ENCODE results near the gene ZNF93. TPM values are rescaled to one million over a fixed set of nuclear protein-coding genes. Genes with fewer than 3 reads are reported as not detected.
"Not testable (repeated sequence)": the region's sequence is repeated elsewhere in the genome, so short reads cannot be mapped to it uniquely, and the experiment has no call there.

The ZNF93 gene
- total RNA-seq, 2 experiments from 2014 or later: 21.7 to 22.3 TPM

GRCh38 chr19:19884583-19884982 lies 16.2 kb upstream of the ZNF93 start:
- no peaks in the 10 kb centered on the region for H3K27me3 Mint-ChIP-seq
- H3K9me3 Mint-ChIP-seq (ENCODE audit: low read depth): peaks cover 18% of the 10 kb centered on the region
- ChIA-PET CTCF (no interaction called here), POLR2A (no interaction called here)
- H3K36me3 Mint-ChIP-seq (ENCODE audit: low read depth): peaks cover 74% of the 10 kb centered on the region
- intact Hi-C loops (cut with DNase I, micrococcal nuclease): no loop called here
- DNase-seq (no peak), ATAC-seq (no peak)
- H3K4me1 Mint-ChIP-seq: no peaks in the 10 kb centered on the region
- H3K27ac Mint-ChIP-seq: no peak overlapping the region
- H3K4me3 Mint-ChIP-seq: no peak overlapping the region

- DNase-seq, H3K27ac Mint-ChIP-seq, H3K4me1 Mint-ChIP-seq, ATAC-seq, CTCF ChIA-PET, H3K27me3 Mint-ChIP-seq, POLR2A ChIA-PET, H3K4me3 Mint-ChIP-seq: not testable (repeated sequence)
- H3K36me3 Mint-ChIP-seq (ENCODE audit: low read depth): peaks cover 59% of the 10 kb centered on the region
- intact Hi-C loops (cut with DNase I, micrococcal nuclease): loop anchor here in 1 of 2 experiments (5.0 kb wide), 1 partner anchor 180 kb away; no protein-coding TSS in a partner anchor
- H3K9me3 Mint-ChIP-seq (ENCODE audit: low read depth): peaks cover 44% of the 10 kb centered on the region
Measured at GRCh38 chr19:19892055-19892941, 8.4 kb upstream of the ZNF93 start.

GRCh38 chr19:19900139-19900728 lies 512 bp upstream of the ZNF93 start:
- Mint-ChIP-seq H3K27ac (peak overlapping the region; percentile 97), H3K27me3 (no peaks in the 10 kb centered on the region), H3K9me3 (ENCODE audit: low read depth) (peaks cover 36% of the 10 kb centered on the region), H3K36me3 (ENCODE audit: low read depth) (peaks cover 42% of the 10 kb centered on the region), H3K4me3 (peak overlapping the region; percentile 99), H3K4me1 (peaks cover 34% of the 10 kb centered on the region)
- ChIA-PET POLR2A (interaction anchor here (0.5 to 3.7 kb wide), 9 partner anchors 17 to 231 kb away, joined by 3 to 21 read pairs (median 5); partner anchors contain the start of genes ZNF101, ZNF253 and ZNF506), CTCF (interaction anchor here (0.9 to 1.3 kb wide), 2 partner anchors 30 to 182 kb away, joined by 3 to 4 read pairs; no protein-coding TSS in a partner anchor)
- intact Hi-C loops (cut with DNase I, micrococcal nuclease): loop anchor here (1.0 to 2.0 kb wide), 9 partner anchors 27 to 309 kb away; partner anchors contain the start of genes ZNF101 (in 1 of the 2), ZNF14 (in 1 of the 2), ZNF486 (in 1 of the 2) and ZNF506 (in 1 of the 2)
- DNase-seq (peak; percentile 17), ATAC-seq (peak; percentile 14)

DNA sequence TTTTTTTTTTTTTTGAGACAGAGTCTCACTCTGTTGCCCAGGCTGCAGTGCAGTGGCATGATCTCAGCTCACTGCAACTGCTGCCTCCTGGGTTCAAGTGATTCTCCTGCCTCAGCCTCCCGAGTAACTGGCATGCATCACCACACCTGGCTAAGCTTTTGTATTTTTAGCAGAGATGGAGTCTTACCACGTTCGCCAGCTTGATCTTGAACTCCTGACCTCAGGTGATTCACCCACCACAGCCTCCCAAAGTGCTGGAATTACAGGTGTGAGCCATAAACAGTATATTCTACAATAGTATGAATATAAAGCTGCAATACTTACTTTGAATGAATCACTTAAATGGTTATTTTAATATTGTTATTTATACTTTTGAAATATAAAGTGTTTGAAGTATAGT lies 6.8 kb downstream of the ZNF93 start:
- H3K27me3 Mint-ChIP-seq; H3K9me3 Mint-ChIP-seq (ENCODE audit: low read depth); CTCF ChIA-PET; H3K4me3 Mint-ChIP-seq; intact Hi-C loops (cut with DNase I, micrococcal nuclease); H3K27ac Mint-ChIP-seq; ATAC-seq; POLR2A ChIA-PET: not testable (repeated sequence)
- Mint-ChIP-seq H3K4me1 (peaks cover 41% of the 10 kb centered on the region), H3K36me3 (ENCODE audit: low read depth) (peaks cover 49% of the 10 kb centered on the region)
- peak; percentile 18 for DNase-seq

DNA sequence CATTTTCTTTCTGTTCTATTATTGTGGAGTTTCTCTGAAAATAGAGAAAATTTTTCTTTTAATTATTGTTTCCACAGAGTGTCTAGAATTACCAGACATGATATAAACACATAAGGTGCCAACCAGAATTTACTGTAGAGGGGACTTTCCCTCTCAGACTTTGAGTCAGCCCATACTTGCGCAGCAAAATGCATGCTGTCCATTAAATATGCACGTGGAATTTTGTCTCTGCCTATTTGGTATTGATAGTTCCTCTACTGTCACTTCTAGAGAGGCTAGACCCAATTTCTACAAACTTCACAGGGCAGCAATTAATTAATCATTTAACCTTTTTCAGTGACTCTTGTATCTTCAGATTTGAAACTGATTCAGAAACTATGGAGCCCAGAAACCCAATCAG lies 8.9 kb downstream of the ZNF93 start:
- H3K9me3 Mint-ChIP-seq (ENCODE audit: low read depth): no peaks in the 10 kb centered on the region
- no peak overlapping the region for H3K27ac Mint-ChIP-seq
- H3K36me3 Mint-ChIP-seq (ENCODE audit: low read depth): peaks cover 43% of the 10 kb centered on the region
- intact Hi-C loops (cut with DNase I, micrococcal nuclease): no loop called here
- no peak for ATAC-seq
- H3K4me3 Mint-ChIP-seq: no peak overlapping the region
- CTCF ChIA-PET: no interaction called here
- peaks cover 30% of the 10 kb centered on the region for H3K4me1 Mint-ChIP-seq
- POLR2A ChIA-PET: no interaction called here
- no peak for DNase-seq
- no peaks in the 10 kb centered on the region for H3K27me3 Mint-ChIP-seq

DNA sequence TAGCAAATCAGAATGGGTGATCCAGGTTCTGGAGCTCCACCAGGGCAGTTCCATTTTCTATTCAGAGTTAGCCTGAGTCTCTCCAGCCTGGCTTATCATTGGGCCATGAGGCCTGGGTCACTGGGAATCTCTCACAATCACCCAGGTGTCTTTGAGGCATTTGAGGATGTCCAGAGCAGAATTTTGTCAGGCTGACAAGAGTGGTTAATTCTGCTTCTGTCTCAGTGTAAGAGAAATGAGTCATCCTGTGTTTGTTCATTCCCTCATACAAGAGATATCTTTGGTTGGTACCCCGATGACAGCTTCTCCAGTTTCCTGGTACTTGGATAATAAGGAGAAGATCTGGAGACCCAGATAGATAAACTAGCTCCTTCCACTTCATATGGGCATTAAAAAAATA lies 10.4 kb downstream of the ZNF93 start:
- DNase-seq (no peak), ATAC-seq (no peak)
- Mint-ChIP-seq H3K9me3 (ENCODE audit: low read depth) (no peaks in the 10 kb centered on the region), H3K27ac (no peak overlapping the region), H3K27me3 (no peaks in the 10 kb centered on the region), H3K4me3 (no peak overlapping the region), H3K36me3 (ENCODE audit: low read depth) (peaks cover 37% of the 10 kb centered on the region), H3K4me1 (peaks cover 17% of the 10 kb centered on the region)
- intact Hi-C loops (cut with DNase I, micrococcal nuclease): no loop called here
- POLR2A ChIA-PET: no interaction called here
- CTCF ChIA-PET: no interaction called here

GRCh38 chr19:19914596-19914995 lies 13.8 kb downstream of the ZNF93 start:
- ChIA-PET POLR2A (interaction anchor here (0.6 kb wide), 1 partner anchor 14 kb away, joined by 3 read pairs; no protein-coding TSS in a partner anchor), CTCF (interaction anchor here (0.6 kb wide), 1 partner anchor 14 kb away, joined by 3 read pairs; no protein-coding TSS in a partner anchor)
- Mint-ChIP-seq H3K36me3 (ENCODE audit: low read depth) (peaks cover 50% of the 10 kb centered on the region), H3K9me3 (ENCODE audit: low read depth) (peaks cover 2% of the 10 kb centered on the region), H3K4me1 (peaks cover 11% of the 10 kb centered on the region), H3K4me3 (no peak overlapping the region), H3K27me3 (no peaks in the 10 kb centered on the region), H3K27ac (no peak overlapping the region)
- intact Hi-C loops (cut with DNase I, micrococcal nuclease): no loop called here
- ATAC-seq: no peak
- no peak for DNase-seq

- Mint-ChIP-seq H3K36me3 (ENCODE audit: low read depth) (peaks cover 67% of the 10 kb centered on the region), H3K9me3 (ENCODE audit: low read depth) (peaks cover 36% of the 10 kb centered on the region)
- H3K4me1 Mint-ChIP-seq, H3K27me3 Mint-ChIP-seq, POLR2A ChIA-PET, H3K4me3 Mint-ChIP-seq, ATAC-seq, H3K27ac Mint-ChIP-seq: not testable (repeated sequence)
- CTCF ChIA-PET: interaction anchor here (0.8 to 2.0 kb wide), 3 partner anchors 29 to 553 kb away, joined by 3 to 4 read pairs (median 3); partner anchors contain the start of gene ZNF93
- intact Hi-C loops (cut with DNase I, micrococcal nuclease): loop anchor here in 1 of 2 experiments (5.0 kb wide), 1 partner anchor 93 kb away; no protein-coding TSS in a partner anchor
- DNase-seq: peak; percentile 64
Measured at GRCh38 chr19:19930417-19930816, 29.7 kb downstream of the ZNF93 start.

GRCh38 chr19:19933432-19934314 lies 32.9 kb downstream of the ZNF93 start:
- H3K9me3 Mint-ChIP-seq (ENCODE audit: low read depth): peaks cover 42% of the 10 kb centered on the region
- DNase-seq, H3K27ac Mint-ChIP-seq, POLR2A ChIA-PET, H3K27me3 Mint-ChIP-seq, H3K4me3 Mint-ChIP-seq, ATAC-seq, H3K4me1 Mint-ChIP-seq: not testable (repeated sequence)
- CTCF ChIA-PET: interaction anchor here (0.6 kb wide), 1 partner anchor 247 kb away, joined by 4 read pairs; no protein-coding TSS in a partner anchor
- intact Hi-C loops (cut with DNase I, micrococcal nuclease): loop anchor here in 1 of 2 experiments (5.0 kb wide), 1 partner anchor 96 kb away; no protein-coding TSS in a partner anchor
- peaks cover 46% of the 10 kb centered on the region for H3K36me3 Mint-ChIP-seq (ENCODE audit: low read depth)

DNA sequence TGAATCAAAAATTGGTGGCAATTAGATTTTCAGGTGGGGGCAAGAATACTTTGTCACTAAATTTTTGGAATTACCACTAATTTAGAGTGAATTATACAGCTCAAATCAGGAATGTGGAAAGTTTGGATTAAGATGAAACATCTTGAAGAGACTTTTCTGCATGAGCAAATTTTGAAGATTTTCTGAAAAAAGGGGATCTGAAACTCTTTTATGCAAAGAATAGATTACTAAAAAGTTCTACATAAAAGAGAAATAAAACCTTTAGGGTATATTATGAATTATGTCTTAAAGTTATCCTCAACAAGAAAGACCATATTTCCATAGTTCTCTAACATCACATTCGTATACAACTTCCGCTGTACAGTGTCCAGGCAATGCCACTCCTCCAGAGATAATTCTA lies 36.7 kb downstream of the ZNF93 start:
- DNase-seq: no peak
- intact Hi-C loops (cut with DNase I, micrococcal nuclease): no loop called here
- ATAC-seq: no peak
- POLR2A ChIA-PET: no interaction called here
- CTCF ChIA-PET: no interaction called here
- Mint-ChIP-seq H3K27me3 (no peaks in the 10 kb centered on the region), H3K36me3 (ENCODE audit: low read depth) (peaks cover 26% of the 10 kb centered on the region), H3K4me3 (no peak overlapping the region), H3K9me3 (ENCODE audit: low read depth) (peaks cover 48% of the 10 kb centered on the region), H3K4me1 (no peaks in the 10 kb centered on the region), H3K27ac (no peak overlapping the region)

- POLR2A ChIA-PET: no interaction called here
- Mint-ChIP-seq H3K4me3 (no peak overlapping the region), H3K9me3 (ENCODE audit: low read depth) (peaks cover 42% of the 10 kb centered on the region), H3K27ac (no peak overlapping the region), H3K36me3 (ENCODE audit: low read depth) (peaks cover 15% of the 10 kb centered on the region), H3K27me3 (no peaks in the 10 kb centered on the region), H3K4me1 (no peaks in the 10 kb centered on the region)
- intact Hi-C loops (cut with DNase I, micrococcal nuclease): no loop called here
- CTCF ChIA-PET: interaction anchor here (0.6 kb wide), 1 partner anchor 11 kb away, joined by 3 read pairs; no protein-coding TSS in a partner anchor
- no peak for DNase-seq
- ATAC-seq: no peak
Measured at GRCh38 chr19:19938449-19938848, 37.7 kb downstream of the ZNF93 start.

Measured in activated CD4-positive, alpha-beta T cell treated with anti-CD3 and anti-CD28 coated beads for 36 hours (primary cell).